ENCODE measurements around the gene ELSPBP1.

Gene ELSPBP1

DNA sequence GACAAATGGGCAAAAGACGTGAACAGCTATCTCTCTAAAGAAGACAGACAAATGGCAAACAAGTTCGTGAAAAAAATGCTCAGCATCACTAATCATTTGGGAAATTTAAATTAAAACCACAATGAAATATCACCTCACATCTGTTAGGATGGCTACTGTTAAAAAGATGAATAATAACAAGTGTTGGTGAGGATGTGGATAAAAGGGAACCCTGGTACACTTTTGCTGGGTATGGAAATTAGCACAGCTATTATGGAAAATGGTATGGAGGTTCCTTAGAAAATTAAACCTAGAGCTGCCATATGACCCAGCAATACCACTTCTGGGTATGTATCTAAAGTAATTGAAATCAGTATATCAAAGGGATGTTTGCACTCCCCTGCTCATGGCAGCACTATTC is 42.3 kb downstream of the ELSPBP1 start:
- ATAC-seq, result no peak
- no peak for TF ChIP-seq ESRRG (CRISPR knock-in tag; IDR thresholded peaks at IDR 0.05)
- no peak for TF ChIP-seq CSDC2 (CRISPR knock-in tag; IDR thresholded peaks at IDR 0.05)
- no peak for TF ChIP-seq TCF4 (CRISPR knock-in tag; IDR thresholded peaks at IDR 0.05; ENCODE audit: borderline replicate concordance)
- no peak for TF ChIP-seq OSR1 (CRISPR knock-in tag; IDR thresholded peaks at IDR 0.05)
- TF ChIP-seq, protein P1, sequence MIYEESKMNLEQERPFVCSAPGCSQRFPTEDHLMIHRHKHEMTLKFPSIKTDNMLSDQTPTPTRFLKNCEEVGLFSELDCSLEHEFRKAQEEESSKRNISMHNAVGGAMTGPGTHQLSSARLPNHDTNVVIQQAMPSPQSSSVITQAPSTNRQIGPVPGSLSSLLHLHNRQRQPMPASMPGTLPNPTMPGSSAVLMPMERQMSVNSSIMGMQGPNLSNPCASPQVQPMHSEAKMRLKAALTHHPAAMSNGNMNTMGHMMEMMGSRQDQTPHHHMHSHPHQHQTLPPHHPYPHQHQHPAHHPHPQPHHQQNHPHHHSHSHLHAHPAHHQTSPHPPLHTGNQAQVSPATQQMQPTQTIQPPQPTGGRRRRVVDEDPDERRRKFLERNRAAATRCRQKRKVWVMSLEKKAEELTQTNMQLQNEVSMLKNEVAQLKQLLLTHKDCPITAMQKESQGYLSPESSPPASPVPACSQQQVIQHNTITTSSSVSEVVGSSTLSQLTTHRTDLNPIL (CRISPR knock-in tag; IDR thresholded peaks at IDR 0.05; ENCODE audit: low read depth), result no peak
- TF ChIP-seq SNAI2 (CRISPR knock-in tag; IDR thresholded peaks at IDR 0.05), result no peak
- TF ChIP-seq, protein P2, sequence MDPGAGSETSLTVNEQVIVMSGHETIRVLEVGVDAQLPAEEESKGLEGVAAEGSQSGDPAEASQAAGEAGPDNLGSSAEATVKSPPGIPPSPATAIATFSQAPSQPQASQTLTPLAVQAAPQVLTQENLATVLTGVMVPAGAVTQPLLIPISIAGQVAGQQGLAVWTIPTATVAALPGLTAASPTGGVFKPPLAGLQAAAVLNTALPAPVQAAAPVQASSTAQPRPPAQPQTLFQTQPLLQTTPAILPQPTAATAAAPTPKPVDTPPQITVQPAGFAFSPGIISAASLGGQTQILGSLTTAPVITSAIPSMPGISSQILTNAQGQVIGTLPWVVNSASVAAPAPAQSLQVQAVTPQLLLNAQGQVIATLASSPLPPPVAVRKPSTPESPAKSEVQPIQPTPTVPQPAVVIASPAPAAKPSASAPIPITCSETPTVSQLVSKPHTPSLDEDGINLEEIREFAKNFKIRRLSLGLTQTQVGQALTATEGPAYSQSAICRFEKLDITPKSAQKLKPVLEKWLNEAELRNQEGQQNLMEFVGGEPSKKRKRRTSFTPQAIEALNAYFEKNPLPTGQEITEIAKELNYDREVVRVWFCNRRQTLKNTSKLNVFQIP (CRISPR knock-in tag; IDR thresholded peaks at IDR 0.05; ENCODE audit: borderline replicate concordance, low read depth), result no peak
- no peak for TF ChIP-seq ZFP3 (CRISPR knock-in tag; IDR thresholded peaks at IDR 0.05)
- TF ChIP-seq ZNF8 (CRISPR knock-in tag; IDR thresholded peaks at IDR 0.05), result no peak
- TF ChIP-seq BACH2 (CRISPR knock-in tag; IDR thresholded peaks at IDR 0.05; ENCODE audit: borderline replicate concordance), result no peak
- TF ChIP-seq RARB (CRISPR knock-in tag; IDR thresholded peaks at IDR 0.05), result no peak
- no peak for TF ChIP-seq ZC3H10 (CRISPR knock-in tag; IDR thresholded peaks at IDR 0.05)
- no peak for TF ChIP-seq ZNF70 (CRISPR knock-in tag; IDR thresholded peaks at IDR 0.05)
- TF ChIP-seq ZFP30 (CRISPR knock-in tag; IDR thresholded peaks at IDR 0.05), result no peak
- TF ChIP-seq, protein P3, sequence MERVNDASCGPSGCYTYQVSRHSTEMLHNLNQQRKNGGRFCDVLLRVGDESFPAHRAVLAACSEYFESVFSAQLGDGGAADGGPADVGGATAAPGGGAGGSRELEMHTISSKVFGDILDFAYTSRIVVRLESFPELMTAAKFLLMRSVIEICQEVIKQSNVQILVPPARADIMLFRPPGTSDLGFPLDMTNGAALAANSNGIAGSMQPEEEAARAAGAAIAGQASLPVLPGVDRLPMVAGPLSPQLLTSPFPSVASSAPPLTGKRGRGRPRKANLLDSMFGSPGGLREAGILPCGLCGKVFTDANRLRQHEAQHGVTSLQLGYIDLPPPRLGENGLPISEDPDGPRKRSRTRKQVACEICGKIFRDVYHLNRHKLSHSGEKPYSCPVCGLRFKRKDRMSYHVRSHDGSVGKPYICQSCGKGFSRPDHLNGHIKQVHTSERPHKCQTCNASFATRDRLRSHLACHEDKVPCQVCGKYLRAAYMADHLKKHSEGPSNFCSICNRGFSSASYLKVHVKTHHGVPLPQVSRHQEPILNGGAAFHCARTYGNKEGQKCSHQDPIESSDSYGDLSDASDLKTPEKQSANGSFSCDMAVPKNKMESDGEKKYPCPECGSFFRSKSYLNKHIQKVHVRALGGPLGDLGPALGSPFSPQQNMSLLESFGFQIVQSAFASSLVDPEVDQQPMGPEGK (CRISPR knock-in tag; IDR thresholded peaks at IDR 0.05; ENCODE audit: borderline replicate concordance), result no peak
- no peak for TF ChIP-seq ZNF565 (CRISPR knock-in tag; conservative IDR thresholded peaks at IDR 0.05; ENCODE audit: low read depth)
- no peak for TF ChIP-seq ARNTL (CRISPR knock-in tag; IDR thresholded peaks at IDR 0.05; ENCODE audit: borderline replicate concordance, low read depth)
- TF ChIP-seq ISL1 (CRISPR knock-in tag; IDR thresholded peaks at IDR 0.05), result no peak
- no peak for TF ChIP-seq TOX (CRISPR knock-in tag; IDR thresholded peaks at IDR 0.05; ENCODE audit: borderline replicate concordance)
- TF ChIP-seq, protein P4, sequence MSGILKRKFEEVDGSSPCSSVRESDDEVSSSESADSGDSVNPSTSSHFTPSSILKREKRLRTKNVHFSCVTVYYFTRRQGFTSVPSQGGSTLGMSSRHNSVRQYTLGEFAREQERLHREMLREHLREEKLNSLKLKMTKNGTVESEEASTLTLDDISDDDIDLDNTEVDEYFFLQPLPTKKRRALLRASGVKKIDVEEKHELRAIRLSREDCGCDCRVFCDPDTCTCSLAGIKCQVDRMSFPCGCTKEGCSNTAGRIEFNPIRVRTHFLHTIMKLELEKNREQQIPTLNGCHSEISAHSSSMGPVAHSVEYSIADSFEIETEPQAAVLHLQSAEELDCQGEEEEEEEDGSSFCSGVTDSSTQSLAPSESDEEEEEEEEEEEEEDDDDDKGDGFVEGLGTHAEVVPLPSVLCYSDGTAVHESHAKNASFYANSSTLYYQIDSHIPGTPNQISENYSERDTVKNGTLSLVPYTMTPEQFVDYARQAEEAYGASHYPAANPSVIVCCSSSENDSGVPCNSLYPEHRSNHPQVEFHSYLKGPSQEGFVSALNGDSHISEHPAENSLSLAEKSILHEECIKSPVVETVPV (CRISPR knock-in tag; IDR thresholded peaks at IDR 0.05), result no peak

DNA sequence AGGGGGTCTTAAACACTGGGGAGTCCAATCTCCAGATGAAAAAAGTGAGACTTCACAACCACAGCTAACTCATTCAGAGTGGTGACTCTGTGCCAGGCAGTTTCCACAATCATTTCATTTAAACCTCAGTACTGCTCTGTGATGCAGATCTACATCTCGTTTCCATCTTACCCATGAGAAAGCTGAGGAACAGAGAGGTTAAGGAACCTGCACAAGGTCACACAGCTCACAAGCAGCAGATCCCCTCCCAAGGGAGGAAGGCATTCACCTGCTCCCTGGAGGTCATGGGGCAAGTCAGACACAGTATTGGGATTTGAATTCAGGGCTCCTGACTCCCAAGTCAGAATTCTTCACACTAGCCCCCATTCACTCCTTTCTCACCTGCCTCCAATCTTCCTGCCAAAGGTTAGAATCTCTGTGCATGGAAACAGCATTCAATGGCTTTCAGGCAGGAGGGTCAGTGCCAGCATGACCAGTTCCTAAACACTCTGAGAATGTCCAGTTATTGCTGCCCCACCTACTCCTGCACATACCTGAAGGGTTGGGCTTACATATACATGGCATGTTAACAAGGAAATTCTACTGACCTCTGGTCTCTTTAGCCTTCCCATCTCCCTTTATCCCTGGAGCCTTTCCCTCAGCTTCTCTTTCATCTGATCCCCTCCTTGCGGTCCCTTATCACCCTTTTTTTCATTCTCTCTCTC is 47.6 kb downstream of the ELSPBP1 start:
- no peak for ATAC-seq
- TF ChIP-seq OSR1 (CRISPR knock-in tag; IDR thresholded peaks at IDR 0.05) (no peak), BACH2 (CRISPR knock-in tag; IDR thresholded peaks at IDR 0.05; ENCODE audit: borderline replicate concordance) (no peak), ARNTL (CRISPR knock-in tag; IDR thresholded peaks at IDR 0.05; ENCODE audit: borderline replicate concordance, low read depth) (no peak), CSDC2 (CRISPR knock-in tag; IDR thresholded peaks at IDR 0.05) (no peak), PPARA (CRISPR knock-in tag; IDR thresholded peaks at IDR 0.05; ENCODE audit: borderline replicate concordance) (no peak)
- TF ChIP-seq, protein P1 (CRISPR knock-in tag; IDR thresholded peaks at IDR 0.05; ENCODE audit: low read depth), result no peak
- TF ChIP-seq, protein P5, sequence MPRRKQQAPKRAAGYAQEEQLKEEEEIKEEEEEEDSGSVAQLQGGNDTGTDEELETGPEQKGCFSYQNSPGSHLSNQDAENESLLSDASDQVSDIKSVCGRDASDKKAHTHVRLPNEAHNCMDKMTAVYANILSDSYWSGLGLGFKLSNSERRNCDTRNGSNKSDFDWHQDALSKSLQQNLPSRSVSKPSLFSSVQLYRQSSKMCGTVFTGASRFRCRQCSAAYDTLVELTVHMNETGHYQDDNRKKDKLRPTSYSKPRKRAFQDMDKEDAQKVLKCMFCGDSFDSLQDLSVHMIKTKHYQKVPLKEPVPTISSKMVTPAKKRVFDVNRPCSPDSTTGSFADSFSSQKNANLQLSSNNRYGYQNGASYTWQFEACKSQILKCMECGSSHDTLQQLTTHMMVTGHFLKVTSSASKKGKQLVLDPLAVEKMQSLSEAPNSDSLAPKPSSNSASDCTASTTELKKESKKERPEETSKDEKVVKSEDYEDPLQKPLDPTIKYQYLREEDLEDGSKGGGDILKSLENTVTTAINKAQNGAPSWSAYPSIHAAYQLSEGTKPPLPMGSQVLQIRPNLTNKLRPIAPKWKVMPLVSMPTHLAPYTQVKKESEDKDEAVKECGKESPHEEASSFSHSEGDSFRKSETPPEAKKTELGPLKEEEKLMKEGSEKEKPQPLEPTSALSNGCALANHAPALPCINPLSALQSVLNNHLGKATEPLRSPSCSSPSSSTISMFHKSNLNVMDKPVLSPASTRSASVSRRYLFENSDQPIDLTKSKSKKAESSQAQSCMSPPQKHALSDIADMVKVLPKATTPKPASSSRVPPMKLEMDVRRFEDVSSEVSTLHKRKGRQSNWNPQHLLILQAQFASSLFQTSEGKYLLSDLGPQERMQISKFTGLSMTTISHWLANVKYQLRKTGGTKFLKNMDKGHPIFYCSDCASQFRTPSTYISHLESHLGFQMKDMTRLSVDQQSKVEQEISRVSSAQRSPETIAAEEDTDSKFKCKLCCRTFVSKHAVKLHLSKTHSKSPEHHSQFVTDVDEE (CRISPR knock-in tag; IDR thresholded peaks at IDR 0.05), result no peak
